Nephron (organoid): ENCODE data around the gene HS6ST3.
"Not testable (repeated sequence)": the region's sequence is repeated elsewhere in the genome, so short reads cannot be mapped to it uniquely, and the experiment has no call there.

Experiments
- H3K27ac Mint-ChIP-seq, 3 experiments: 2 replicates each; pipeline ENCODE4 v1.8.0; 2020; ENCODE audit warnings: mixed read lengths in 3 of 3, mild to moderate bottlenecking in 2 of 3, moderate library complexity in 1 of 3
- H3K27me3 Mint-ChIP-seq: 2 replicates; pipeline ENCODE4 v1.8.0; 2021; ENCODE audit warnings: low read depth, mild to moderate bottlenecking, moderate library complexity, mixed read lengths
- H3K36me3 Mint-ChIP-seq: 2 replicates; pipeline ENCODE4 v1.8.0; 2020; ENCODE audit warnings: low read depth, mixed read lengths
- H3K4me1 Mint-ChIP-seq: 2 replicates; pipeline ENCODE4 v1.8.0; 2020; ENCODE audit warnings: mixed read lengths
- H3K4me3 Mint-ChIP-seq, 3 experiments: 2 replicates each; pipeline ENCODE4 v1.8.0; 2020; ENCODE audit warnings: mild to moderate bottlenecking in 3 of 3, mixed read lengths in 3 of 3, moderate library complexity in 2 of 3
- H3K9me3 Mint-ChIP-seq: 2 replicates; pipeline ENCODE4 v1.8.0; 2020; ENCODE audit warnings: mixed read lengths
- TF ChIP-seq, protein P1 (sequence below), 3 experiments: fragments of 200-600 bp; sonication (generic); IDR thresholded peaks; one replicate each; pipeline ENCODE4 v1.5.0; 2021; ENCODE audit warnings: antibody characterized with exemption in 3 of 3; ENCODE audit not compliant: unreplicated experiment in 3 of 3

HS6ST3 gene

DNA sequence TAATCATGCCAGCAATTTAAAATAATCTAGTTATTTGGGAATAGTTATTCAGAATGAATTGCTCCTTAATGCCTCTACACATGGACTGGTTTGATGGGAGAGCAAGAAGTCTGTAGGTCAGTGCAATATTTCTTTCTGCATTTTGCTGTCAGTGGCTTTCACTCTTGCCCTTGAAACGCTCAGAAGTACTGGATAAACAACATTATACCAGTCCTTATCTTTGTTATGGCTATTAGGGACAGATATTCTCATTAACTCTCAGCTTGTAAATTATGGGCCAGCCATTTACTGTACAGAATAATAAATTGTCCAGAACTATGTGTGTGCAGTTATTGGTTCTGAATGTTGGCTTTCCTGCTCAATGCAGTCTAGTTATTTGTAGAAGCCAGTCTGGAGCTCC lies 680.0 kb downstream of the HS6ST3 start:
- TF ChIP-seq, protein P1, sequence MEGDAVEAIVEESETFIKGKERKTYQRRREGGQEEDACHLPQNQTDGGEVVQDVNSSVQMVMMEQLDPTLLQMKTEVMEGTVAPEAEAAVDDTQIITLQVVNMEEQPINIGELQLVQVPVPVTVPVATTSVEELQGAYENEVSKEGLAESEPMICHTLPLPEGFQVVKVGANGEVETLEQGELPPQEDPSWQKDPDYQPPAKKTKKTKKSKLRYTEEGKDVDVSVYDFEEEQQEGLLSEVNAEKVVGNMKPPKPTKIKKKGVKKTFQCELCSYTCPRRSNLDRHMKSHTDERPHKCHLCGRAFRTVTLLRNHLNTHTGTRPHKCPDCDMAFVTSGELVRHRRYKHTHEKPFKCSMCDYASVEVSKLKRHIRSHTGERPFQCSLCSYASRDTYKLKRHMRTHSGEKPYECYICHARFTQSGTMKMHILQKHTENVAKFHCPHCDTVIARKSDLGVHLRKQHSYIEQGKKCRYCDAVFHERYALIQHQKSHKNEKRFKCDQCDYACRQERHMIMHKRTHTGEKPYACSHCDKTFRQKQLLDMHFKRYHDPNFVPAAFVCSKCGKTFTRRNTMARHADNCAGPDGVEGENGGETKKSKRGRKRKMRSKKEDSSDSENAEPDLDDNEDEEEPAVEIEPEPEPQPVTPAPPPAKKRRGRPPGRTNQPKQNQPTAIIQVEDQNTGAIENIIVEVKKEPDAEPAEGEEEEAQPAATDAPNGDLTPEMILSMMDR (IDR thresholded peaks at IDR 0.05; ENCODE audit: unreplicated experiment in 3 of 3): no peak
- peak overlapping the region in 1 of 3 experiments; percentile 26 for H3K27ac Mint-ChIP-seq
- peaks cover 4% of the 10 kb centered on the region for H3K27me3 Mint-ChIP-seq
- peaks cover 4% of the 10 kb centered on the region for H3K4me1 Mint-ChIP-seq
- H3K9me3 Mint-ChIP-seq: peaks cover 3% of the 10 kb centered on the region
- H3K4me3 Mint-ChIP-seq: no peak overlapping the region
- no peaks in the 10 kb centered on the region for H3K36me3 Mint-ChIP-seq

DNA sequence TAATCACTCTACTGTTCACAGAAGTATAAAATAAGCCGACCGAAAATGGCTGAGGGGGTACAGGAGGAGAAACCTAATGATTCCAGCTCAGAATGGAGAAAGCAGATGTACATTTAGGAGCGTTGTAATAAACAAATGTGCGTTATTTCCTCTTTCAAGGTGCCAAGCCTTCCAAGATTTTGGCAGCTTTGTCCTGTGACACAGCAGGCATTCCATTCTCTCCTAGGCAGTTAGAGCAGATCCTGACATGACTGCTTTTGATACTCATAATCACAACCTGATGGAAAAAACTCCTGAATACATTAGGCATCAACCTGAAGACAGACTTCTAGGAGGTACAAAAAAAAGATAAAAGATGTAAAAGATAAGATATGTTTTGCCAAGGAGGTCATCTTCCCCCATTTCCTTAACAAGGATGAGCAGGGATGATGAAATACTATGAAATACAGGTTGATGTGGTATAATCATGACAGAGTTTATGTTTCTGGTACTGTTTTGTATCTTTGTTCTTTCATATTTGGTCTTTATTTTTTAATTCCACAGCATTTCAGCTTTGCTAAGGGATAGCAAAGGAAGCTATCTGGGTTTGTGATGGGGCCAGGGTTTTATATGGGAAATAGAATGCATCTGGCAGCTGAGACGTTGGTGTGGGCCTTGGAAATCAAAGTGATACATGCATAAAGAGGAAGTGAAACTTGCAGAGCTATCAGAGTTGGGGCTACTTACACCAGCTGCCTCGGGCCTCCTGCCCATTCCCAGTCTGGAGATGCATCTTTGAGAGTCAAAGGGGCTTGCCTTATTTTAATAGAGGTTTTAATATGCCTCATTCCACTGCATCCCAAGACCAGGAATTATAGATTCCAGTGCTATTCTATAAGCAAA lies 681.8 kb downstream of the HS6ST3 start:
- Mint-ChIP-seq H3K27me3 (peaks cover 4% of the 10 kb centered on the region), H3K4me1 (peaks cover 4% of the 10 kb centered on the region), H3K27ac (no peak overlapping the region), H3K36me3 (no peaks in the 10 kb centered on the region), H3K9me3 (peaks cover 12% of the 10 kb centered on the region), H3K4me3 (no peak overlapping the region)
- TF ChIP-seq, protein P1 (IDR thresholded peaks at IDR 0.05; ENCODE audit: unreplicated experiment in 3 of 3): no peak

DNA sequence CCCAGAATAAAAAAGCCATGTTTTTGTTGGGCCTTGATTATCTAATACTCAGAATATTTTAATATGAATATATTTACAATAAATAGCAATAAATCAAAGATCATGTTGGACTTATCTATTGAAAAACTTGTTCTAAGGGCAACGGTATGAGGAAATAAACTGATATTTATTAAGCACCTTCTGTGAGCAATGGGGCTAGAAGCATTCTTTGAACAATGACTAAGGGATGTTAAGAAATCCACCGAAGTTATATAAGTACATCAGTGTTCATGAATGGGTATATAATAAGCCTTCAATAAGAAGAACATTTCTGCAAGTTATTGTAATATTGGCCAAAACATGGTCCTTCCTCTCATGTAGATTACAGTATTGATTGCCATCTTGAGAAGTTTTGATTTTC lies 682.5 kb downstream of the HS6ST3 start:
- no peak overlapping the region for H3K27ac Mint-ChIP-seq
- H3K4me3 Mint-ChIP-seq: no peak overlapping the region
- TF ChIP-seq, protein P1 (IDR thresholded peaks at IDR 0.05; ENCODE audit: unreplicated experiment in 3 of 3): no peak
- H3K4me1 Mint-ChIP-seq: peaks cover 4% of the 10 kb centered on the region
- no peaks in the 10 kb centered on the region for H3K36me3 Mint-ChIP-seq
- peaks cover 18% of the 10 kb centered on the region for H3K9me3 Mint-ChIP-seq
- H3K27me3 Mint-ChIP-seq: peaks cover 2% of the 10 kb centered on the region

DNA sequence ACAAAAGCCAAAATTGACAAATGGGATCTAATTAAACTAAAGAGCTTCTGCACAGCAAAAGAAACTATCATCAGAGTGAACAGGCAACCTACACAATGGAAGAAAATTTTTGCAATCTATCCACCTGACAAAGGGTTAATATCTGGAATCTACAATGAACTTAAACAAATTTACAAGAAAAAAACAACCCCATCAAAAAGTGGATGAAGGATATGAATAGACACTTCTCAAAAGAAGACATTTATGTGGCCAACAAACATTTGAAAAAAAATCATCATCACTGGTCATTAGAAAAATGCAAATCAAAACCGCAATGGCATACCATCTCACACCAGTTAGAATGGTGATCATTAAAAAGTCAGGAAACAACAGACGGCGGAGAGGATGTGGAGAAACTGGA lies 688.4 kb downstream of the HS6ST3 start:
- H3K4me1 Mint-ChIP-seq: peaks cover 11% of the 10 kb centered on the region
- not testable (repeated sequence) for H3K27me3 Mint-ChIP-seq, H3K27ac Mint-ChIP-seq, H3K4me3 Mint-ChIP-seq, H3K36me3 Mint-ChIP-seq
- peaks cover 28% of the 10 kb centered on the region for H3K9me3 Mint-ChIP-seq

DNA sequence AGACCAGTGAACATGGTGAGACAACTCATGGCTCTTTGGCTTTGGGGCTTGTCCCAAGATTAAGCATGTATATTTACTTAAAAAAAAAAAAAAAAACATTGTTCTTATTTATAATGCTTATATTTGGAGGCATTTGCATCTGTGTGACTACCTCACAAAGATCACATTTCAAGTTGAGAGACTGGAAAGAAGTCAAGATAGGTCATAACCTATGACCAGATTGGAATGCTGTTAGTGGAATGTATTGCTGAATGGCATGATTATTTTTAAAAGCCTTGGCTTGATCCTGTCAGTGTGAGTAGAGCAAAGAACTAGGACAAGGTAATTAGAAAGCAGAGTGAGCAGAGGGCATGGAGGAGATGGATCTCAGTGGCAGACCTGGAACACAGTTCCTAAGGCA lies 689.8 kb downstream of the HS6ST3 start:
- TF ChIP-seq, protein P1 (IDR thresholded peaks at IDR 0.05; ENCODE audit: unreplicated experiment in 3 of 3): no peak
- Mint-ChIP-seq H3K27me3 (no peaks in the 10 kb centered on the region), H3K4me1 (peaks cover 11% of the 10 kb centered on the region), H3K27ac (no peak overlapping the region), H3K36me3 (no peaks in the 10 kb centered on the region), H3K4me3 (no peak overlapping the region), H3K9me3 (peaks cover 25% of the 10 kb centered on the region)

DNA sequence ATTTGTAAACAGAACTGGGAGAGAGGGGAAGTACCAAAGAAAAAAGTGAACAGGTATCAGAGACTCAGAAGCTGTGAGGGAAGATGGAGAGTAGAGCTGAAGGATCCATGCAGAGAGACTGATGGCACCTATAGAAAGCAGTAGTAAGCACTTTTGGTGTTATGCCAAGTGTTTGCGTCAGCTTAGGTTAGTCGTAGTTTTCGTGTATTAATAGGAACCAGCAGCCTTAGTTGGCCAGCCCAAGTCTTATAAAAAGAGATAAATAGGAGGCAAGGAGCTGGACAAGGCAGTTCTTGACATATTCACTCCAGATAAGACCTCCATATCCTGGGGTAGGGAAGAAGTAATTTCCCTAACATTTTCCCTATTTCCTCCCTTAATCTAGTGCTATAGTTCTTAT lies 690.2 kb downstream of the HS6ST3 start:
- TF ChIP-seq, protein P1 (IDR thresholded peaks at IDR 0.05; ENCODE audit: unreplicated experiment in 3 of 3): no peak

More for the DNA sequence above, 690.2 kb downstream of the HS6ST3 start:
- no peaks in the 10 kb centered on the region for H3K27me3 Mint-ChIP-seq
- peaks cover 25% of the 10 kb centered on the region for H3K9me3 Mint-ChIP-seq
- H3K4me1 Mint-ChIP-seq: peaks cover 11% of the 10 kb centered on the region
- H3K36me3 Mint-ChIP-seq: no peaks in the 10 kb centered on the region
- H3K27ac Mint-ChIP-seq: no peak overlapping the region
- no peak overlapping the region for H3K4me3 Mint-ChIP-seq
